Measurements from ENCODE around the gene LRRC4B. TPM values are rescaled to one million over a fixed set of nuclear protein-coding genes. Genes with fewer than 3 reads are reported as not detected.

LRRC4B gene
- total RNA-seq, 2 donors from 2014 or later, result 0.26 to 10.5 TPM

GRCh38 chr19:50495020-50495531 is 73.2 kb downstream of the LRRC4B start:
- H3K9me3 ChIP-seq, result no peaks in the 10 kb centered on the region
- H3K36me3 ChIP-seq (replicated peaks in 1 of 2; ENCODE audit: insufficient read depth in 1 of 2, low read depth in 2 of 2), result no peaks in the 10 kb centered on the region
- H3K4me1 ChIP-seq, result peaks cover 9% of the 10 kb centered on the region
- intact Hi-C loops (cut with DNase I), result no loop called here
- H3K27ac ChIP-seq, result no peak overlapping the region
- H3K4me3 ChIP-seq, result no peak overlapping the region
- no peaks in the 10 kb centered on the region for H3K27me3 ChIP-seq
- DNase-seq, result no peak
- no peak for TF ChIP-seq CTCF (IDR thresholded peaks at IDR 0.05)
- TF ChIP-seq POLR2A (IDR thresholded peaks at IDR 0.05), result no peak
- 89% methylated on average over 5 of the region's 5 CpGs for WGBS, 2 donors
- ATAC-seq, result no peak

DNA sequence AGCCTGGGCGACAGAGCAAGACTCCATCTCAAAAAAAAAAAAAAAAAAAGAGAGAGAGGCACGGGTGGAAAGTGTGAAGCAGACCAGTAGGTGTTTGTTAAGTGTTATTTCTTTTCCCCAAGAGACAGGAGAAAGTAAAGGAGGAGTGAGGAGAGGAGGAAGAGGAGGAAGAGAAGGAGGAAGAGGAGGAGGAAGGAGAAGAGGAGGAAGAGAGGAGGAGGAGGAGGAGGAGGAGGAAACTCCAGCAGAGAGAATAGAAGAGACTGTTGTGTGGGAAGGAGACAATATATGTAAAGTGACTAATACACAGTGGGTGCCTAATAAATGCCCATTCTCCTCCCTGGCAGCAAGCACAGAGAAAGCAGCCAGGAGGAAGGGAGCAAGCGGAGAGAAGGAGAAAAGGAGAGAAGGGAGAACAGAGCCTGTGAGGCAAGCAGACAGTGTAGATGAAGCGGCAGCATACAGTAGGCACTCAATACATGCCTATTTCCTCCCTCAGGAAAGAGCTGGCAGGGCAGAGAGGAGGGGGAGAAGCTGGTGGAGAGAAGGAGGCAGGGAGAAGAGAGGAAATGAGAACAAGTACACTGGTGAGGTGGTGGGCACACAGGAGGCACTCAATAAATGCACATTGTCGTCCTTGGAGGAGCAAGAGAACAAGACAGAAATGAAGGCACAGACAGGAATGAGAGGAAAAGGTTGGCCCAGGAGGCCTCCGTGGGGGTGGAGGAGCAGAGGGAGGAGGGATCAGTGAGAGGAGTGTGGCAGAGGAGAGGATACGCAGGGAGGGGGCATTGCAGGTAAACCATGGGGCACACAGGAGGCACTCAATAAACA is 73.8 kb downstream of the LRRC4B start:
- DNase-seq (no peak), ATAC-seq (no peak)
- H3K4me3 ChIP-seq, result no peak overlapping the region
- H3K36me3 ChIP-seq (replicated peaks in 1 of 2; ENCODE audit: insufficient read depth in 1 of 2, low read depth in 2 of 2), result no peaks in the 10 kb centered on the region
- TF ChIP-seq CTCF (IDR thresholded peaks at IDR 0.05) (no peak), POLR2A (IDR thresholded peaks at IDR 0.05) (no peak)
- H3K9me3 ChIP-seq, result no peaks in the 10 kb centered on the region
- H3K4me1 ChIP-seq, result peaks cover 9% of the 10 kb centered on the region
- H3K27me3 ChIP-seq, result no peaks in the 10 kb centered on the region
- intact Hi-C loops (cut with DNase I), result no loop called here
- WGBS, 2 donors, result 69 to 70% methylated on average over 7 of the region's 7 CpGs
- H3K27ac ChIP-seq, result no peak overlapping the region

DNA sequence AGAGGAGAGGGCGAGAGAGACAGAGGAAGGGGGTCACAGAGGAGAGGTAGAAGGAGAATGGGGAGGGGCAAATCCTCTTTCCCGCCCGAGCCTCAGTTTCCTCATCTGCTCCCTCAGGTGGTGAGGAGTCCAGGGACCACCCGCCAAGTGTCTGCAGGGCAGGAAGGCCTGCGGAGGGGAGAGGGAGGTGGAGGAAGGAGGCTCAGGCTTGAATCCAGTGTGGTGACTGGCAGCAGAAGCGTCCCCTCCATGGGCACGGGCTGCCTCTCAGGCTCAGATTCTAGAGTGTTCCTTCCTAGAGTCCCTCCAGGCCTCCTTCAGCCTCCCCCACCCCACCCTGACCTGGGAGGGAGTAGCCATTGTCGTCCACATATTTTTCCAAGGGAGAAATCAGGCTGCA is 75.1 kb downstream of the LRRC4B start:
- Histone ChIP-seq H3K36me3 (replicated peaks in 1 of 2; ENCODE audit: insufficient read depth in 1 of 2, low read depth in 2 of 2) (no peaks in the 10 kb centered on the region), H3K9me3 (no peaks in the 10 kb centered on the region), H3K4me3 (no peak overlapping the region), H3K27ac (no peak overlapping the region), H3K4me1 (peaks cover 9% of the 10 kb centered on the region), H3K27me3 (no peaks in the 10 kb centered on the region)
- intact Hi-C loops (cut with DNase I), result no loop called here
- WGBS, 2 donors, result 79 to 92% methylated on average over 8 of the region's 8 CpGs
- no peak for DNase-seq
- TF ChIP-seq POLR2A (IDR thresholded peaks at IDR 0.05), result no peak
- TF ChIP-seq CTCF (IDR thresholded peaks at IDR 0.05), result no peak
- no peak for ATAC-seq

DNA sequence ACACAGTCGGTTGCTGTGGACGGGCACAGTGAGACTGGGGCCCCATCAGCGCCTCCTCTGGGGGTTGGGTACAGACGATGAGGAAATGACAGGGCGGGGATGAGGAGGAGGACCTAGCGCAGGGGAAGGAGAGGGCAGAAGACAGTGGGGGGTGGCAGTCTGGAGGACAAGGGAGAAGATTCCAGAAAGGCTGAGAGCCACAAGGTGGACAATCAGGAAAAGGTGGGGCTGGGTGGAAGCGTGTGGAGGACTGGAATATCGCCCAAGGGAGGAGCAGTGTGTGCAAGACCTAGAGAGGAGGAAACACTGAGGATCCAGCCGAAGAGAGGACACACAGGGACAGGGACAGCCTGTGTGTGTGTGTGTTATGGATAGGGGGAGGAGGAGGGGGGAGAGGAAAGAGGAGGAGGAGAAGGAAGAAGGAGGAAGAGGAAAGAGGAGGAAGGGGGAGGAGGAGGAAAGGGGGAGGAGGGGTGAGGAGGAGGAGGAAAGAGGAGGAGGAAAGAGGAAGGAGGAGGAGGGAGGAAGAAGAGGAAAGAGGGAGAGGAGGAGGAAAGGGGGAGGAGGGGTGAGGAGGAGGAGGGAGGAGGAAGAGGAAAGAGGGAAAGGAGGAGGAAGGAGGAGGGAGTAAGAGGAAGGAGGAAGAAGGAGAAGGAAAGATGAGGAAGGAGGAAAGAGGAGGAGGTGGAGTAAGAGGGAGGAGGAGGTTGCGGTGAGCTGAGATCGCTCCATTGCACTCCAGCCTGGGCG is 75.8 kb downstream of the LRRC4B start:
- H3K27me3 ChIP-seq, result no peaks in the 10 kb centered on the region
- peaks cover 9% of the 10 kb centered on the region for H3K4me1 ChIP-seq
- DNase-seq, result no peak
- WGBS, 2 donors, result 22 to 28% methylated on average over 9 of the region's 12 CpGs
- H3K36me3 ChIP-seq (replicated peaks in 1 of 2; ENCODE audit: insufficient read depth in 1 of 2, low read depth in 2 of 2), result no peaks in the 10 kb centered on the region
- intact Hi-C loops (cut with DNase I), result no loop called here
- H3K9me3 ChIP-seq, result no peaks in the 10 kb centered on the region
- no peak overlapping the region for H3K27ac ChIP-seq
- no peak for ATAC-seq
- H3K4me3 ChIP-seq, result no peak overlapping the region
- TF ChIP-seq CTCF (IDR thresholded peaks at IDR 0.05) (no peak), POLR2A (IDR thresholded peaks at IDR 0.05) (no peak)
